A549 (cell line): Measurements from ENCODE around the gene UCN.

ENCODE experiments used
- ESRRA ChIP-seq: fragments of 150-350 bp; IDR thresholded peaks from 2 replicates; pipeline ENCODE4 v1.6.1; 2014; ENCODE audit warnings: mild to moderate bottlenecking, low read length, borderline replicate concordance
- NR3C1 ChIP-seq: fragments of >200 bp; sonication (Bioruptor Twin); formaldehyde crosslinking; IDR thresholded peaks from 3 replicates; pipeline ENCODE4 v1.6.1; 2017
- POLR2A ChIP-seq: IDR thresholded peaks from 2 replicates; pipeline ENCODE4 v1.6.1; 2012; ENCODE audit warnings: mild to moderate bottlenecking, low read length
- RFX5 ChIP-seq: fragments of 450-650 bp; IDR thresholded peaks from 2 replicates; pipeline ENCODE4 v1.7.1; 2014; ENCODE audit warnings: antibody characterized with exemption, mild to moderate bottlenecking, moderate library complexity
- ZFP36 ChIP-seq: fragments of 450-650 bp; IDR thresholded peaks from 2 replicates; pipeline ENCODE4 v1.6.1; 2014; ENCODE audit warnings: borderline replicate concordance; ENCODE audit not compliant: partially characterized antibody
- TF ChIP-seq, protein P1 (sequence below): fragments of >200 bp; sonication (Bioruptor Twin); formaldehyde crosslinking; IDR thresholded peaks from 3 replicates; pipeline ENCODE4 v1.5.1; 2016
- TF ChIP-seq, protein P2 (sequence below): IDR thresholded peaks from 2 replicates; pipeline ENCODE4 v1.6.1; 2012; ENCODE audit warnings: low read depth, borderline replicate concordance

GRCh38 chr2:27282892-27283291 lies 25.4 kb downstream of the UCN start:
- TF ChIP-seq POLR2A (no peak), RFX5 (no peak), ESRRA (no peak), NR3C1 (no peak), ZFP36 (no peak)
- TF ChIP-seq, protein P1, sequence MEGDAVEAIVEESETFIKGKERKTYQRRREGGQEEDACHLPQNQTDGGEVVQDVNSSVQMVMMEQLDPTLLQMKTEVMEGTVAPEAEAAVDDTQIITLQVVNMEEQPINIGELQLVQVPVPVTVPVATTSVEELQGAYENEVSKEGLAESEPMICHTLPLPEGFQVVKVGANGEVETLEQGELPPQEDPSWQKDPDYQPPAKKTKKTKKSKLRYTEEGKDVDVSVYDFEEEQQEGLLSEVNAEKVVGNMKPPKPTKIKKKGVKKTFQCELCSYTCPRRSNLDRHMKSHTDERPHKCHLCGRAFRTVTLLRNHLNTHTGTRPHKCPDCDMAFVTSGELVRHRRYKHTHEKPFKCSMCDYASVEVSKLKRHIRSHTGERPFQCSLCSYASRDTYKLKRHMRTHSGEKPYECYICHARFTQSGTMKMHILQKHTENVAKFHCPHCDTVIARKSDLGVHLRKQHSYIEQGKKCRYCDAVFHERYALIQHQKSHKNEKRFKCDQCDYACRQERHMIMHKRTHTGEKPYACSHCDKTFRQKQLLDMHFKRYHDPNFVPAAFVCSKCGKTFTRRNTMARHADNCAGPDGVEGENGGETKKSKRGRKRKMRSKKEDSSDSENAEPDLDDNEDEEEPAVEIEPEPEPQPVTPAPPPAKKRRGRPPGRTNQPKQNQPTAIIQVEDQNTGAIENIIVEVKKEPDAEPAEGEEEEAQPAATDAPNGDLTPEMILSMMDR: no peak
- TF ChIP-seq, protein P2, sequence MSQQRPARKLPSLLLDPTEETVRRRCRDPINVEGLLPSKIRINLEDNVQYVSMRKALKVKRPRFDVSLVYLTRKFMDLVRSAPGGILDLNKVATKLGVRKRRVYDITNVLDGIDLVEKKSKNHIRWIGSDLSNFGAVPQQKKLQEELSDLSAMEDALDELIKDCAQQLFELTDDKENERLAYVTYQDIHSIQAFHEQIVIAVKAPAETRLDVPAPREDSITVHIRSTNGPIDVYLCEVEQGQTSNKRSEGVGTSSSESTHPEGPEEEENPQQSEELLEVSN: no peak
